ENCODE results near the gene ZNF789.

The ZNF789 gene

DNA sequence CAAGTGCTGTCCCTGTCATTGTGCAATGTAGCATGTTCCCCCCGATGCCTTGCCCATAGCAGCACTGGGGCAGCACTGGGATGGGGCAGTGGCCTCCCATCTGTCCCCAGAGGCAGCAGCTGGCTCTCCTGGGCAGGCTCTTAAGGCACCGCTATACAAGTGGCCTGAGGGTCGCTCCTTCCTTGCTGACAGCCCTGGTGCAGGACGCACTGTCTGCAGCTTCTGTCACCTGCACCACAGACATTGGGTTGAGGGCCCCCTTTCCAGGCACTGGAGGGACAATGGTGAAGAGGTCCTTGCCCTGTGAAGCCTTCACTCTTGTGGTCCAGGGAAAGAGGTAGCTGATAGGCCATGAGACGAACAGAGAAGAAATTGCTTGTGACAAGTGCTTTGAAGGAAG lies 23.4 kb upstream of the ZNF789 start:
- DNase-seq (ENCODE audit: extremely low read depth, low read depth), result no peak
- TF ChIP-seq, protein P1, sequence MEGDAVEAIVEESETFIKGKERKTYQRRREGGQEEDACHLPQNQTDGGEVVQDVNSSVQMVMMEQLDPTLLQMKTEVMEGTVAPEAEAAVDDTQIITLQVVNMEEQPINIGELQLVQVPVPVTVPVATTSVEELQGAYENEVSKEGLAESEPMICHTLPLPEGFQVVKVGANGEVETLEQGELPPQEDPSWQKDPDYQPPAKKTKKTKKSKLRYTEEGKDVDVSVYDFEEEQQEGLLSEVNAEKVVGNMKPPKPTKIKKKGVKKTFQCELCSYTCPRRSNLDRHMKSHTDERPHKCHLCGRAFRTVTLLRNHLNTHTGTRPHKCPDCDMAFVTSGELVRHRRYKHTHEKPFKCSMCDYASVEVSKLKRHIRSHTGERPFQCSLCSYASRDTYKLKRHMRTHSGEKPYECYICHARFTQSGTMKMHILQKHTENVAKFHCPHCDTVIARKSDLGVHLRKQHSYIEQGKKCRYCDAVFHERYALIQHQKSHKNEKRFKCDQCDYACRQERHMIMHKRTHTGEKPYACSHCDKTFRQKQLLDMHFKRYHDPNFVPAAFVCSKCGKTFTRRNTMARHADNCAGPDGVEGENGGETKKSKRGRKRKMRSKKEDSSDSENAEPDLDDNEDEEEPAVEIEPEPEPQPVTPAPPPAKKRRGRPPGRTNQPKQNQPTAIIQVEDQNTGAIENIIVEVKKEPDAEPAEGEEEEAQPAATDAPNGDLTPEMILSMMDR (IDR thresholded peaks at IDR 0.05; ENCODE audit: low read depth, low read length, missing control alignments), result no peak
- H3K4me3 ChIP-seq (replicated peaks; ENCODE audit: low read depth, low read length), result no peak overlapping the region

DNA sequence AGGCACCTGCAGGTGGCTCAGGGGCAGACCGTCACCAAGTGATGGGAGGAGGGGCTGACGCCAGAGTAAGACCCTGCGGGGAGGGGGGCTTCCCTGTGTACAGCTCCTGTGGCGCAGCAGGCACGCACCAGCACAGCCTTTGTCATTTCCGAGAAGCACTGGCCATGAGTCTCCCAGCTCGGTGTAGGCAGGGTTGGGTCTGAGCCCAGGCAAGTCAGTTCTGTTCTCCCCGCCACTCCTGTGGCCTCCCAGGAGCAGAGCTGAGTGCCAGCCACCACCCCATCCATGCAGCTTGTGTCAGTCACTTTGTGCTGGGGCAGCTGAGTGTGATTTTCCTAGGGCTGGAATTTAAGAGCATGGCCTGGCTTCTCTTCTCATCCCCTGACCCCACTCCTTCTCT lies 20.8 kb upstream of the ZNF789 start:
- no peak overlapping the region for H3K4me3 ChIP-seq (replicated peaks; ENCODE audit: low read depth, low read length)
- TF ChIP-seq, protein P1 (IDR thresholded peaks at IDR 0.05; ENCODE audit: low read depth, low read length, missing control alignments), result no peak
- DNase-seq (ENCODE audit: extremely low read depth, low read depth), result no peak

DNA sequence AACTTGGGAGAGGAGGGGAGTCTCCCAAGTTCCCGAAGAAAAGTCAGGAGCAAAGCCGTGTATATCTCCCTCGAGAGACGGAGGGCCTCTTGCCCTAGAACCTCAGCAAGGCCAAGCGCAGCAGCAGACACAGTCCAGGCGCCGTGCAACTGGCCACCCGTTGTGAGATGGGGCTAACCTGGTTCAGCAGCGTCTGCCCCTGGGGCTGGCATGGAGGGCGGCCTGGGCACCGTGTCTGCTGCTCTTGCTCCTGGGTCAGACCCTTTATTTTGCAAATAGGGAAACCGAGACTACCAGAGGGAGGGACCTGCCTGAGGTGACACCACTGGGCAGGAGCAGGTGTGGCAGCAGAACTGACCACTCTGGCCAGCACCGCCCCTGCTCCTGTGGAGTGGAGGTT lies 20.1 kb upstream of the ZNF789 start:
- DNase-seq (ENCODE audit: extremely low read depth, low read depth), result no peak
- H3K4me3 ChIP-seq (replicated peaks; ENCODE audit: low read depth, low read length), result no peak overlapping the region
- TF ChIP-seq, protein P1 (IDR thresholded peaks at IDR 0.05; ENCODE audit: low read depth, low read length, missing control alignments), result no peak

DNA sequence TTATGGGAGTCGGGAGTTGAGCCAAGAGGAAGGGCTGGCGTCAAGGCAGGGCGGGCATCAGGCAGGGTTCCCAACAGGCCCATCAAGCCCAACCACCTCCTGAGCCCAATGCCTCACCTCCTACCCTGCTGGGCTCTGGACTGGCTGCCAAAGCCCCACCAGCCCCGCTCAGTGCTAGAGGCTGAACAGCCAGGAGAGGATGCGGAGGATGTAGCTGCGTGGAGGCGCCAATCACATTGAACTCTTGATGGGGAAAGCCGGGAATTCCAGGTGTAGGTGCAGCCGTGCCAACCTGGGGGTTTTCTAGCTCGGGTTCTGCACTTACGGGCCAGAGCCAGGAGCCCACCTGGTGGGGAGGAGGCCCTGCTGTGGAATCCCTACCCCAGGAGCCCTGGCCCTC lies 19.6 kb upstream of the ZNF789 start:
- H3K4me3 ChIP-seq (replicated peaks; ENCODE audit: low read depth, low read length), result no peak overlapping the region
- TF ChIP-seq, protein P1 (IDR thresholded peaks at IDR 0.05; ENCODE audit: low read depth, low read length, missing control alignments), result no peak
- DNase-seq (ENCODE audit: extremely low read depth, low read depth), result no peak

DNA sequence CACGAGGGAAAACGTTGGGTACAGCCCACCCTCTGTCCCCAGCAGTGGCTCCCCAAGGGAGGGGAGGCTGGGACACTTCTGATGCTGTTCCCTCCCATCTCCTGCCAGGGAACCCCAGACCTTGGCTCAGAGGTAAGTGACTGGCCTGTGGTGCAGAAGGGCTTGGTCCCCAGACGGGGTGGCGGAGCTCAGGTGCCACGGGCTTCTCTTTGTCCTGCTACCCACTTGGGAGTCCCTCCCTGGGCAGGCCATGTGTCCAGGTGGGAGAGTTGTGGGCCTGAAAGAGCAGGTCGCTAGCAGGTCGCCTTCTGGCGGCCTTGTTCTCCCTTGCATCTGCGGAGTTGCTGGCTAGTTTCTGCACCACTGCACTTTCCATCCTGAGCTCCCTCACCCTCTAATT lies 16.8 kb upstream of the ZNF789 start:
- no peak for DNase-seq (ENCODE audit: extremely low read depth, low read depth)
- H3K4me3 ChIP-seq (replicated peaks; ENCODE audit: low read depth, low read length), result no peak overlapping the region
- TF ChIP-seq, protein P1 (IDR thresholded peaks at IDR 0.05; ENCODE audit: low read depth, low read length, missing control alignments), result no peak

DNA sequence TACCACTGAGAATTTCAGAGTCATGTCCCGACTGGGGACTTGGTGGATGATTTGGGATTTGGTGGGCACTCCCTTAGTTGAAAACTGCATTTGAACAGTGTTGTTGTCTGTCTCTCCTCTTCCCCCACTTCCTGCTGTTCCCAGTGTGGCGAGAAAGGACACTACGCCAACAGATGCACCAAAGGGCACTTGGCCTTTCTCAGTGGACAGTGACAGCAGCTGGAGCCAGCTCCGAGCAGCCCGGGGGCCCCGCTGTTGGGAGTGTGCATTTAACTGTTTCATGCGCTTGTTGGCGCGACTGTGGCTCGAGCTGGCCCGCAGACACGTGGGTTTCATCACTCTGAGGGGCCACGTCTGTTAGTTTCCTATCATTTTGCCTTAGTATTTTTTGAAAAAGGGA lies 16.4 kb upstream of the ZNF789 start:
- TF ChIP-seq, protein P1 (IDR thresholded peaks at IDR 0.05; ENCODE audit: low read depth, low read length, missing control alignments), result no peak
- DNase-seq (ENCODE audit: extremely low read depth, low read depth), result no peak
- H3K4me3 ChIP-seq (replicated peaks; ENCODE audit: low read depth, low read length), result no peak overlapping the region

DNA sequence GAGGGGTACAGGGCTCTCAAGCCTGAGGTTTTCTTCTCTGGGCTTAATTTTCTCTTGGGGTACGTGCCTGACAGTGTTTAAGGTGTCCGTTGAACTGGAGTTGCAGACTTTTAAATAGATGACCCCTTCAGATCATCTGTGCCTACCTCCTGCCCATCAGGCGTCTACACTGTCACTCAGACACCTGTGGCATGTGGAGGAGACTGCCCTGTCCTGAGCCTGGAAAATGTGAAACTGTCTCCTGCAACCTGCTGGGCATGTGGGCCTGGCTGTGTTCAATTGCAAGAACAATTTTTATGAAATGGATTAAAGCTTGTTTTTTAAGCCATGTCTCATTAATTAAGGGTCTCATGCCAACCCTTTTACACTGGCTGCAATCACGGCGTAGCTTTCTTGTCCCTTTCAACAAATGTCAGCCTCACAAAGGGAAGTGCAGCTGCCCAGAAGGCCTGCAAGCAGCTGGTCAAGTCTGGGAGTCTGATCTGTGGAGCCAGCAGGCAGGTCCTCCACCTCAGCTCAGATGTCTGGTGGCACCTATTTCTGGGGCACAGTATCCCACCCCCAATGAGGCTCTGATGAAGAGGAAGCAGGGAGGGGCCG lies 15.5 kb upstream of the ZNF789 start:
- TF ChIP-seq, protein P1 (IDR thresholded peaks at IDR 0.05; ENCODE audit: low read depth, low read length, missing control alignments), result no peak
- no peak overlapping the region for H3K4me3 ChIP-seq (replicated peaks; ENCODE audit: low read depth, low read length)

More for the DNA sequence above, 15.5 kb upstream of the ZNF789 start:
- no peak for DNase-seq (ENCODE audit: extremely low read depth, low read depth)

Measured in HFF-Myc (cell line).